Thoracic aorta (tissue), 2 donors: Measurements from ENCODE around the gene SMARCC2. TPM values are rescaled to one million over a fixed set of nuclear protein-coding genes. Genes with fewer than 3 reads are reported as not detected.

Experiments used
- ATAC-seq: fragments of 150-250 bp; one replicate; pipeline ENCODE4 v1.8.0; 2017; ENCODE audit warnings: low read depth; ENCODE audit not compliant: insufficient number of reproducible peaks, low FRiP score
- DNase-seq: peaks from one replicate; pipeline ENCODE4 v3.0.0-alpha.2; 2020; ENCODE audit warnings: low spot score
- H3K27ac ChIP-seq, 2 donors: fragments of 200-600 bp; sonication (generic); 1 replicate in 1 of 2; 2 replicates in 1 of 2; pipeline ENCODE4 v1.5.1; 2016; ENCODE audit warnings: mild to moderate bottlenecking in 2 of 2, moderate library complexity in 2 of 2
- H3K27me3 ChIP-seq: fragments of 200-600 bp; sonication (generic); replicated peaks from 2 replicates; pipeline ENCODE4 v1.6.0; 2016; ENCODE audit warnings: mild to moderate bottlenecking; ENCODE audit not compliant: insufficient read depth
- H3K36me3 ChIP-seq: fragments of 200-600 bp; sonication (generic); one replicate; pipeline ENCODE4 v1.5.1; 2016
- H3K4me1 ChIP-seq, 2 donors: fragments of 200-600 bp; sonication (generic); 1 replicate in 1 of 2; 2 replicates in 1 of 2; pipeline versions ENCODE4 v1.5.1 to v1.6.0; 2016; ENCODE audit warnings: low read depth in 2 of 2, mild to moderate bottlenecking in 1 of 2; ENCODE audit not compliant: control insufficient read depth in 1 of 2
- H3K4me3 ChIP-seq: fragments of 200-600 bp; sonication (generic); 2 replicates; pipeline ENCODE4 v1.5.1; 2016; ENCODE audit warnings: mild to moderate bottlenecking
- H3K9me3 ChIP-seq: fragments of 200-600 bp; sonication (generic); 2 replicates; pipeline ENCODE4 v1.5.1; 2016
- total RNA-seq, 2 donors: library from RNA; depleted of rRNA; stranded (reverse); fragments of >200 nt; gene quantifications; one replicate each; pipeline versions ENCODE4 v1.1.0 to v1.2.3, GENCODE V29; 2016
- TF ChIP-seq, protein P1 (sequence below): fragments of 200-600 bp; sonication (generic); IDR thresholded peaks from one replicate; pipeline ENCODE4 v1.5.1; 2019; ENCODE audit warnings: antibody characterized with exemption

Gene SMARCC2
- total RNA-seq, 2 donors from 2014 or later = 68.6 to 109 TPM

DNA sequence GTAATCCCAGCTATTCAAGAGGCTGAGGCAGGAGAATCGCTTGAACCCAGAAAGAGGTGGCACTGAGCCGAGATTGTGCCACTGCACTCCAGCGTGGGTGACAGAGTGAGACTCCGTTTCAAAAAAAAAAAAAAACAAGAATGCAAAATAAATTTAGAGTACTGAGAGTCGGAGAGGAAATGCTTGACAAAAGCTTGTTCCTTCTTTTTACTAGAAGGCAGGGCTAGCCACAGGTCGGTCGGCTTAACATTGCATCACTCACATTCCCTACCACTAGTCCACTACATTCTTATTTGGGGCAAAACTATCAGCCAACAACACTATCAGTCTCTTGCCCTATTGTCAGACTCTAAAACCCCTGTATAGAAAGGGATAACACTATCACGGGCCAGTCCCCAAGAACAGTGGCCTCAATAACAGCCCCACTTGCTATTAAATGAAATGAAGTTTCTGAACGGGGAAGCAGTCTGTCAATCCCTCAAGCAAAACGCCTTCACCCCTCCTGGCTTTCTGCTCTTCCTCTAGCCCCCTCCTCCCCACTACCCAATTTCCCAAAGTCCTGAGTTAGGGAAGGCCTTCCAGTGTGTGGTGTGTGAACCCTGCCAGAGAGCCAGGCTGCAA, 31.4 kb upstream of the SMARCC2 start:
- H3K4me1 ChIP-seq = peaks cover 24 to 48% of the 10 kb centered on the region in 2 donors
- ATAC-seq = no peak
- peaks cover 11% of the 10 kb centered on the region for H3K36me3 ChIP-seq
- H3K9me3 ChIP-seq = no peaks in the 10 kb centered on the region
- DNase-seq = no peak
- peak overlapping the region; percentile 96 to 99 for H3K27ac ChIP-seq
- no peaks in the 10 kb centered on the region for H3K27me3 ChIP-seq
- TF ChIP-seq, protein P1, sequence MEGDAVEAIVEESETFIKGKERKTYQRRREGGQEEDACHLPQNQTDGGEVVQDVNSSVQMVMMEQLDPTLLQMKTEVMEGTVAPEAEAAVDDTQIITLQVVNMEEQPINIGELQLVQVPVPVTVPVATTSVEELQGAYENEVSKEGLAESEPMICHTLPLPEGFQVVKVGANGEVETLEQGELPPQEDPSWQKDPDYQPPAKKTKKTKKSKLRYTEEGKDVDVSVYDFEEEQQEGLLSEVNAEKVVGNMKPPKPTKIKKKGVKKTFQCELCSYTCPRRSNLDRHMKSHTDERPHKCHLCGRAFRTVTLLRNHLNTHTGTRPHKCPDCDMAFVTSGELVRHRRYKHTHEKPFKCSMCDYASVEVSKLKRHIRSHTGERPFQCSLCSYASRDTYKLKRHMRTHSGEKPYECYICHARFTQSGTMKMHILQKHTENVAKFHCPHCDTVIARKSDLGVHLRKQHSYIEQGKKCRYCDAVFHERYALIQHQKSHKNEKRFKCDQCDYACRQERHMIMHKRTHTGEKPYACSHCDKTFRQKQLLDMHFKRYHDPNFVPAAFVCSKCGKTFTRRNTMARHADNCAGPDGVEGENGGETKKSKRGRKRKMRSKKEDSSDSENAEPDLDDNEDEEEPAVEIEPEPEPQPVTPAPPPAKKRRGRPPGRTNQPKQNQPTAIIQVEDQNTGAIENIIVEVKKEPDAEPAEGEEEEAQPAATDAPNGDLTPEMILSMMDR = no peak
- peak overlapping the region; percentile 86 for H3K4me3 ChIP-seq

DNA sequence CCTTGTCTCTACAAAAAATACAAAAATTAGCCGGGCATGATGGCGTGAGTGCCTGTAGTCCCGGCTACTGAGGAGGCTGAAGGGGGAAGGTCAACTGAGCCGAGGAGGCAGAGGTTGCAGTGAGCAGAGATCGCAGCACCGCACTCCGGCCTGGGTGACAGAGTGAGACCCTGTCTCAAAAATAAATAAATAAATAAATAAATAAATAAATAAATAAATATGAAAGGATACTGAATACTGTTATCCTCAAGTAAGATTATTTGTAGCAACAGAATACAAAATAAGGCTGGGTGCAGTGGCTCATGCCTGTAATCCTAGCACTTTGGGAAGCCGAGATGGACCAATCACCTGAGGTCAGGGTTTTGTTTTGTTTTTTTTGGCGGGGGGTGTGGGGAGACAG, 30.6 kb upstream of the SMARCC2 start:
- TF ChIP-seq, protein P1 = no peak
- peak overlapping the region; percentile 96 to 99 for H3K27ac ChIP-seq
- DNase-seq = no peak

DNA sequence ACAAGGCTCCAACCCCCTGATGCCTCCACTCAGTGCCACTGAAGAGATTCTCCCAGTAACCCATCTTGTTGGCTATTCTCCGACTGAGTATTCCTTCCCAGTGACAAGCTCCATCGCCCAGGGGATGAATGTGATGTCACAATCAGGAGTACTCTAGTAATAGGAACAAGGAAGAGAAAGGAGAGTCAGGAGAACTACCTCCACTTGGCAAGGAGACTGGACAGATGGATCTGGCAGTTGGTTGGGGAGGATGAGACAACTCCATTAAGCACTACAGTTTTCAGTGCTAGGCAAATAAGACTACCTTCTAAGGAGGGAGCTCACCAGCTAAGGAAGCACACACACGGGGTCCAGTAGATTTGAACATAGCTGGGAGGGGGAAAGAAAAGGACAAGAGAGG, 27.2 kb upstream of the SMARCC2 start:
- no peak overlapping the region for H3K4me3 ChIP-seq
- peaks cover 53% of the 10 kb centered on the region for H3K36me3 ChIP-seq
- DNase-seq (no peak), ATAC-seq (no peak)
- no peaks in the 10 kb centered on the region for H3K27me3 ChIP-seq
- no peak overlapping the region for H3K27ac ChIP-seq
- no peaks in the 10 kb centered on the region for H3K9me3 ChIP-seq
- TF ChIP-seq, protein P1 = no peak
- H3K4me1 ChIP-seq = peaks cover 10 to 20% of the 10 kb centered on the region in 2 donors

More for the DNA sequence above, 30.6 kb upstream of the SMARCC2 start:
- ATAC-seq = no peak
- Histone ChIP-seq H3K4me3 (peak overlapping the region; percentile 86), H3K36me3 (peaks cover 20% of the 10 kb centered on the region), H3K4me1 (peaks cover 24 to 41% of the 10 kb centered on the region in 2 donors), H3K27me3 (no peaks in the 10 kb centered on the region), H3K9me3 (no peaks in the 10 kb centered on the region)

DNA sequence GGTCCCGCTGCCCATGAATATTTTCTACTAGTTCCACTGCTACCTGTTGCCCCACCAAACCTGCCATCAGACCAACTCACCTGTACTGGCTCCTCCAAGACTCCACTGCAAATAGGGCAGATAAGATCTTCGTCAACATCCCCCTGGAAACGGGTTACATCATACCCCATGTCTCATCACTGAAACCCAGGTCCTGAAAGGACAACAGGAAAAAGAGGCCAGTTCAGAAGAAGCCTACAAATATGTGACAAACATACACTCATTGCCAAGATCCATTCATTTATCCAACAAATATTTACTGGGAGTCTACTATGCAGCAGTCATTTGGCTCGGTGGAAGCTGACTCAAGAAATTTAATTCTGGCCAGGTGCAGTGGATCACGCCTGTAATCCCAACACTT, 24.6 kb upstream of the SMARCC2 start:
- ATAC-seq (no peak), DNase-seq (no peak)
- H3K9me3 ChIP-seq = no peaks in the 10 kb centered on the region
- no peak overlapping the region for H3K4me3 ChIP-seq
- TF ChIP-seq, protein P1 = no peak
- H3K36me3 ChIP-seq = peaks cover 76% of the 10 kb centered on the region
- no peak overlapping the region for H3K27ac ChIP-seq
- H3K4me1 ChIP-seq = peaks cover 0 to 5% of the 10 kb centered on the region in 2 donors
- no peaks in the 10 kb centered on the region for H3K27me3 ChIP-seq

DNA sequence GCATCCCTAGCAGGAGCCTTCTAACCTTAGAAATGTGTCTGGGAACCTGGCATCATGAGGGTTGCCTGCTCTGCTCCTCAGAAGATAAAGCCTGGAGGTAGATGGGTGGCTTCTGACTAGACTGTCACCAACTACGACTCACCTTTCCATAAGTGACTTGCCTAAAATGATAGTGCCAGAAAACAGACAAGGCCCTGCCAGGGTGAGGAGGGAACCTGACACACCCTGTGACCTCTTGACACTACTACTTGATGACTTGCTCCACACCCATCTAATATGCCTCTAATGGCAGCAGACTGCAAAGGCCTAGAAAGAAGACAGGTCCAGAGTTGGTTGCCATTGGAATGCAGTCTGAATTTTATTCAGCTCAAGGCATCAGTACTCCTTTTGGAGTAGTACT, 23.1 kb upstream of the SMARCC2 start:
- DNase-seq (no peak), ATAC-seq (no peak)
- peaks cover 89% of the 10 kb centered on the region for H3K36me3 ChIP-seq
- peaks cover 0 to under 1% of the 10 kb centered on the region in 2 donors for H3K4me1 ChIP-seq
- no peaks in the 10 kb centered on the region for H3K27me3 ChIP-seq
- no peak overlapping the region for H3K27ac ChIP-seq
- TF ChIP-seq, protein P1 = no peak
- no peak overlapping the region for H3K4me3 ChIP-seq
- H3K9me3 ChIP-seq = no peaks in the 10 kb centered on the region
